OCI-LY1 (cell line): ENCODE measurements around the gene ATF2.

ENCODE experiments used
- CTCF ChIP-seq: fragments of 200-600 bp; sonication (generic), shearing (Covaris generic); IDR thresholded peaks from 2 replicates; pipeline ENCODE4 v1.5.1; 2017; ENCODE audit warnings: mild to moderate bottlenecking, antibody characterized with exemption, low read length, moderate library complexity, mixed read lengths
- EZH2 ChIP-seq: fragments of 200-600 bp; sonication (generic), shearing (Covaris generic); IDR thresholded peaks from 2 replicates; pipeline ENCODE4 v1.8.0; 2017; ENCODE audit warnings: borderline replicate concordance, mixed run types, mild to moderate bottlenecking, antibody characterized with exemption, low read length, moderate library complexity, mixed read lengths

DNA sequence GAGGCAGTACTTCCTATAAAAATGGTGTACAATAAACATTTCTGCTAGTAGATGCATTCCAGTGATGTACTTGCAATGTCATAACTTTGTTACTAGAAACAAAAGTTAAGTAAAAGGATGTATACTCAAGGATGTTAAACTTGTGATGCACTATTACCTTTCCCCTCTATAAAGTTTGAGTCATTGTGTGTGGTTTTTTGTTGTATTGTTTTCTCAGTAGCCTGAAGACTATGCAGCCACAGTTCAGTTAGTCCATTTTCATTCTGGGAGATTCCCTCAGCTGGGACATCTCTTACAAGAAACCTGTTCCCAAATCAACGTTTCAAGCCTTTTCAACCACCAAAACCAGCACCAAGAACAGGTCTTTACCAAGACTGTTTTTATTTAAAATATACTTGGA lies 7.9 kb upstream of the ATF2 start:
- TF ChIP-seq CTCF (no peak), EZH2 (no peak)
